NT2/D1 (cell line): ENCODE measurements around the gene TESPA1.

Source experiments
- SUZ12 ChIP-seq: IDR thresholded peaks from 2 replicates; pipeline ENCODE4 v1.6.1; 2011; ENCODE audit not compliant: insufficient read length, insufficient read depth; ENCODE audit errors: extremely low read depth
- YY1 ChIP-seq: IDR thresholded peaks from 2 replicates; pipeline ENCODE4 v1.6.1; 2011; ENCODE audit not compliant: insufficient read length, insufficient read depth

DNA sequence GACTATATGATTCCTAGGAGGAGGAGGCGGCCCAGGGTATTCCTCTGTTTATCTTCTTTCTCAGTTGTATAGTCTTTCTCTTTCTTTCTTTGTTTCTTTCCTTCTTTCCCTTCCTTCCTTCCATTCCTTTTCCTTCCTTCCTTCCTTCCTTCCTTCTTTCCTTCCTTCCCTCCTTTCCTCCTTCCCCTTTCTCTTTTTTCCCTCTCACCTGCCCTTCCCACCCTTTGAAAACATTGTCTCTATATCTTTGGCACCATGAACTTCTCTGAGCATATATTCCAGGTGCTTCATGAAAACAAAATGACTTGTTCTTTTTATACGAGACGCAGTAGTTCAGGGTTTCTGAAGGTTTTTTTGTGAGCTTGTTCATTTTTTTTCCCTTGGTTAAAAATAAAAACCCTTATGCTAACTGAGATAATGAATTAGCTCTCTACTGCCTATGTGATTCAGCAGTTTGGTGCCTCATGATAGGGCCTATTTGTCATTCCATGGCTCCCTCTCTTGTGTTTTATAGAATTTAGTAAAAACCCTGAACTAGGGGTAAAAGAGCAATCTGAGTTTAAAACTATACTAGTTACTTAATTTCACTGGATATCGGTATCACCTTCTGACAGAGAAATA, 3.2 kb upstream of the TESPA1 start:
- TF ChIP-seq SUZ12: no peak
- no peak for TF ChIP-seq YY1
